Measurements from ENCODE around the gene DCDC1.

The DCDC1 gene

GRCh38 chr11:30936491-30936890 is 433.0 kb downstream of the DCDC1 start:
- Mint-ChIP-seq H3K4me1 (no peaks in the 10 kb centered on the region), H3K27ac (no peak overlapping the region), H3K4me3 (no peak overlapping the region), H3K36me3 (no peaks in the 10 kb centered on the region), H3K9me3 (no peaks in the 10 kb centered on the region), H3K27me3 (no peaks in the 10 kb centered on the region)
- CTCF ChIA-PET = no interaction called here
- DNase-seq = no peak

GRCh38 chr11:30935861-30936260 is 433.7 kb downstream of the DCDC1 start:
- H3K27ac Mint-ChIP-seq = no peak overlapping the region
- CTCF ChIA-PET = no interaction called here
- no peaks in the 10 kb centered on the region for H3K36me3 Mint-ChIP-seq
- DNase-seq = no peak
- no peaks in the 10 kb centered on the region for H3K4me1 Mint-ChIP-seq
- no peak overlapping the region for H3K4me3 Mint-ChIP-seq
- no peaks in the 10 kb centered on the region for H3K27me3 Mint-ChIP-seq
- no peaks in the 10 kb centered on the region for H3K9me3 Mint-ChIP-seq

- Mint-ChIP-seq H3K36me3 (no peaks in the 10 kb centered on the region), H3K4me1 (no peaks in the 10 kb centered on the region), H3K4me3 (no peak overlapping the region), H3K27ac (no peak overlapping the region), H3K27me3 (no peaks in the 10 kb centered on the region), H3K9me3 (no peaks in the 10 kb centered on the region)
- DNase-seq = no peak
- CTCF ChIA-PET = no interaction called here
Observed at GRCh38 chr11:30926130-30926529, 443.4 kb downstream of the DCDC1 start.

GRCh38 chr11:30921811-30922210 is 447.7 kb downstream of the DCDC1 start:
- Mint-ChIP-seq H3K9me3 (no peaks in the 10 kb centered on the region), H3K4me1 (no peaks in the 10 kb centered on the region), H3K27me3 (no peaks in the 10 kb centered on the region), H3K27ac (no peak overlapping the region), H3K36me3 (no peaks in the 10 kb centered on the region), H3K4me3 (no peak overlapping the region)
- DNase-seq = no peak
- CTCF ChIA-PET = no interaction called here

GRCh38 chr11:30919389-30920152 is 450.0 kb downstream of the DCDC1 start:
- no peak for DNase-seq
- CTCF ChIA-PET = no interaction called here
- Mint-ChIP-seq H3K9me3 (no peaks in the 10 kb centered on the region), H3K27ac (no peak overlapping the region), H3K4me3 (no peak overlapping the region), H3K4me1 (no peaks in the 10 kb centered on the region), H3K36me3 (no peaks in the 10 kb centered on the region), H3K27me3 (no peaks in the 10 kb centered on the region)

- H3K4me3 Mint-ChIP-seq = no peak overlapping the region
- H3K36me3 Mint-ChIP-seq = no peaks in the 10 kb centered on the region
- no peaks in the 10 kb centered on the region for H3K9me3 Mint-ChIP-seq
- H3K4me1 Mint-ChIP-seq = no peaks in the 10 kb centered on the region
- CTCF ChIA-PET = interaction anchor here (0.6 to 1.6 kb wide), 4 partner anchors 15 to 572 kb away, joined by 3 to 5 read pairs (median 4); no protein-coding TSS in a partner anchor
- H3K27me3 Mint-ChIP-seq = peaks cover 3% of the 10 kb centered on the region
- DNase-seq = no peak
- no peak overlapping the region for H3K27ac Mint-ChIP-seq
Observed at GRCh38 chr11:30917859-30918478, 451.6 kb downstream of the DCDC1 start.

GRCh38 chr11:30917266-30917665 is 452.3 kb downstream of the DCDC1 start:
- Mint-ChIP-seq H3K9me3 (no peaks in the 10 kb centered on the region), H3K4me1 (no peaks in the 10 kb centered on the region), H3K27me3 (peaks cover 3% of the 10 kb centered on the region), H3K4me3 (no peak overlapping the region), H3K27ac (no peak overlapping the region), H3K36me3 (no peaks in the 10 kb centered on the region)
- CTCF ChIA-PET = interaction anchor here (0.8 to 1.6 kb wide), 2 partner anchors 14 to 572 kb away, joined by 4 to 5 read pairs; no protein-coding TSS in a partner anchor
- no peak for DNase-seq

- H3K27ac Mint-ChIP-seq = no peak overlapping the region
Observed at GRCh38 chr11:30916764-30917163, 452.8 kb downstream of the DCDC1 start.

GRCh38 chr11:30914143-30914762 is 455.3 kb downstream of the DCDC1 start:
- DNase-seq = no peak
- Mint-ChIP-seq H3K9me3 (no peaks in the 10 kb centered on the region), H3K27ac (no peak overlapping the region), H3K27me3 (peaks cover 3% of the 10 kb centered on the region), H3K4me3 (no peak overlapping the region), H3K4me1 (no peaks in the 10 kb centered on the region), H3K36me3 (no peaks in the 10 kb centered on the region)
- CTCF ChIA-PET = interaction anchor here (0.6 to 1.1 kb wide), 2 partner anchors 15 to 580 kb away, joined by 3 read pairs; no protein-coding TSS in a partner anchor

More at GRCh38 chr11:30916764-30917163, 452.8 kb downstream of the DCDC1 start:
- H3K27me3 Mint-ChIP-seq = peaks cover 3% of the 10 kb centered on the region
- H3K9me3 Mint-ChIP-seq = no peaks in the 10 kb centered on the region
- H3K4me1 Mint-ChIP-seq = no peaks in the 10 kb centered on the region
- CTCF ChIA-PET = interaction anchor here (1.6 kb wide), 1 partner anchor 14 kb away, joined by 4 read pairs; no protein-coding TSS in a partner anchor
- DNase-seq = no peak
- H3K4me3 Mint-ChIP-seq = no peak overlapping the region
- no peaks in the 10 kb centered on the region for H3K36me3 Mint-ChIP-seq

GRCh38 chr11:30911247-30911646 is 458.3 kb downstream of the DCDC1 start:
- no peak overlapping the region for H3K27ac Mint-ChIP-seq
- H3K4me3 Mint-ChIP-seq = no peak overlapping the region
- peaks cover 3% of the 10 kb centered on the region for H3K27me3 Mint-ChIP-seq
- H3K36me3 Mint-ChIP-seq = no peaks in the 10 kb centered on the region
- DNase-seq = no peak
- H3K4me1 Mint-ChIP-seq = no peaks in the 10 kb centered on the region
- H3K9me3 Mint-ChIP-seq = no peaks in the 10 kb centered on the region
- CTCF ChIA-PET = no interaction called here

- Mint-ChIP-seq H3K4me3 (no peak overlapping the region), H3K27me3 (no peaks in the 10 kb centered on the region), H3K4me1 (no peaks in the 10 kb centered on the region), H3K9me3 (no peaks in the 10 kb centered on the region), H3K36me3 (no peaks in the 10 kb centered on the region), H3K27ac (no peak overlapping the region)
- DNase-seq = no peak
- CTCF ChIA-PET = no interaction called here
Observed at GRCh38 chr11:30908857-30909256, 460.7 kb downstream of the DCDC1 start.

GRCh38 chr11:30908272-30908671 is 461.3 kb downstream of the DCDC1 start:
- H3K27ac Mint-ChIP-seq = no peak overlapping the region
- H3K36me3 Mint-ChIP-seq = no peaks in the 10 kb centered on the region
- no peak for DNase-seq
- CTCF ChIA-PET = no interaction called here
- no peaks in the 10 kb centered on the region for H3K9me3 Mint-ChIP-seq
- no peaks in the 10 kb centered on the region for H3K4me1 Mint-ChIP-seq
- H3K4me3 Mint-ChIP-seq = no peak overlapping the region
- no peaks in the 10 kb centered on the region for H3K27me3 Mint-ChIP-seq

GRCh38 chr11:30902929-30903328 is 466.6 kb downstream of the DCDC1 start:
- Mint-ChIP-seq H3K27me3 (no peaks in the 10 kb centered on the region), H3K9me3 (no peaks in the 10 kb centered on the region), H3K4me3 (no peak overlapping the region), H3K27ac (no peak overlapping the region), H3K36me3 (no peaks in the 10 kb centered on the region), H3K4me1 (no peaks in the 10 kb centered on the region)
- CTCF ChIA-PET = interaction anchor here (1.3 to 1.6 kb wide), 2 partner anchors 13 to 15 kb away, joined by 3 to 4 read pairs; no protein-coding TSS in a partner anchor
- no peak for DNase-seq

- no peaks in the 10 kb centered on the region for H3K9me3 Mint-ChIP-seq
Observed at GRCh38 chr11:30895046-30895445, 474.5 kb downstream of the DCDC1 start.

More at GRCh38 chr11:30895046-30895445, 474.5 kb downstream of the DCDC1 start:
- DNase-seq = no peak
- Mint-ChIP-seq H3K4me1 (no peaks in the 10 kb centered on the region), H3K36me3 (no peaks in the 10 kb centered on the region), H3K4me3 (no peak overlapping the region), H3K27ac (no peak overlapping the region), H3K27me3 (no peaks in the 10 kb centered on the region)
- CTCF ChIA-PET = no interaction called here
